Measurements from ENCODE around the gene PHF20.
"Not testable (repeated sequence)": the region's sequence is repeated elsewhere in the genome, so short reads cannot be mapped to it uniquely, and the experiment has no call there.

The PHF20 gene

DNA sequence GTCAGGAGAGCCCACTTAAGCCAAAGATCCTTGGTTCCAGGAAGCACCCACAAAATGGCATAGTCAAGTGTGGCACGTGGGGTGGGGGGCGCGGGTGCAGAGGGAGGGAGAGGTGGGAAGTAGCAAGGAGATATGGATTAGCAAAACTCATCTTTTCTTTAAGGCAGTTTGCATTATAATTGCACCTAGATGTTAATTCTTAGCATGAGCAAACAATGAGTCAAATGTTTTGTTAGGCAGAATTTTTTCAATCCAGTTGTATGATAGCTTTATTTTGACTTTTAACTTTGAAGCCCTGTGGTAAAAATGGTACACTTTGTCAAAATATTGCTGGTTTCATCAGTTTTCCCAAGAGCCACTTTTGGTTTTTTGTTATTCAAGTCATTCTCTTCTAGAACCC lies 167.4 kb downstream of the PHF20 start:
- no peak for DNase-seq

DNA sequence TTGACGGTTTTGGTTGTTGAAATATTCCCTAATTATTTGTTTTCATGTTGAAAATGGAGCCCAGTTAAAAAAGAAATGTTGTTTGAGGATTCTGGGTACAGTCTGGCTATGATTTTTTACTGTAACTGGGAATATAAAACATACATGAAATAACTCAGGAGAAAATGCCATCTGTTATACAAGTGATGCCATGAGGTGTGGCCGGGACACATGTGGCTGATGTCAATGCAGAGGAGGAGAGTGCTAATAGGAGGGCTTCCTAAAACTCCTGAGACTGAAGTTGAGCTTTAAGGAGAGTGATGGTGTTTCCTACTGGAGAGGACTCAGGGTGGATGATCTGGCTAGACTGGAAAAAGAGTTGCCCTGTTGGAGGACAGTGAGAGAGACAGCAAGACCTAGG lies 169.8 kb downstream of the PHF20 start:
- DNase-seq, result no peak

DNA sequence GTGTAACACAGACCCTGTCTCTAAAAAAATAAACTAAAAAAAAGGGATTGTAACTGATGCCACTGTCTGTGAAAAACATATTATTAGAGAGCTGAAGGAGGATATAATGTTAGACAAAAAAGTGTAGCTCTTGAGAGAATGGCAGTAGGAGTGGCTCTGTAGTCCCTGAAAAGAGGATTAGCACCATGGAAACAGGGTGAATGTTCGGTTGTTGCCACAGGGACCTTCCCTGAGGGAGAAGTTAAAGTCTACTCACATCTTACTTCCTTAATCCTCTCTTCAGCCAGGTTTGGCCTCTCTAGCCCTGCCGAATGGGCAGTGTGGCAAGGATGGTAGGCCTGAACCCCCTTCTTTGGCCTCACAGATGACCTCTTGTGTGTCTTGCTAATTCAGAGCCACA lies 170.4 kb downstream of the PHF20 start:
- no peak for DNase-seq

DNA sequence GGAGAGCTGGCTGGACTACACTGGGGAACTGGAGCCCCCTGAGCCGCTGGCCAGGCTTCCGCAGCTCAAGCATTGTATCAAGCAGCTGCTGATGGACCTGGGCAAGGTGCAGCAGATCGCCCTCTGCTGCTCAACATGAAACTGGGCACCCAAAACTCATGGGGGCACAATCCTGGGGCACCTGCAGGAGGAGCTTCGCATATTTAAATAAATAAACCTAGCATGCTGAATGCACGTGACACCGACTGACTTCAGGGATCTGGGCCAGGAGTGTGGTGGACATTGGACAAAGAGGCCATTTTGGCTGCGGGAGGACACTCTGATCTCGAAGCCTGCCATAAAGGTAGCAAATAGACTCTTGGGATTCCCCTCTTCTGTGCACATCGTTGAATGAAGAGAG lies 175.7 kb downstream of the PHF20 start:
- DNase-seq, result peak; percentile 15

DNA sequence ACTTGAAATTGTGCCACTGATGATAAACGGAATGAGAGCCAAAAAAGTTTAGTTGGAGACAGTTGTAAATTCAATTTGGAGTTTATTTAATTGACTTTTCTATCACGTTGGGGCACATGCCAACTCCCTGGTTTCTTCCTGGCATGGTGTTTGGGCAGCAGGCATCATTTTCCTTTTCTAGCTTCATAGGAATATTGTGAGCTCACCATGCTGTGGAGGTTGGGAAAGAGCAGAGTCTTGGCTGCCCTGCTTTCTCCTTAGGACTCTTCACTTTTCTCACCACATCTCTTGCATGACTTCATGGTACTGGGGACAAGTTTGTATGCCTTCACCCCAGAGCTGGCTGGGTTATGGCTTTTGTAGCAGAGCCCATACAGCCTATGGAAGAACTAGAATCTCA lies 176.1 kb downstream of the PHF20 start:
- peak; percentile 49 for DNase-seq

DNA sequence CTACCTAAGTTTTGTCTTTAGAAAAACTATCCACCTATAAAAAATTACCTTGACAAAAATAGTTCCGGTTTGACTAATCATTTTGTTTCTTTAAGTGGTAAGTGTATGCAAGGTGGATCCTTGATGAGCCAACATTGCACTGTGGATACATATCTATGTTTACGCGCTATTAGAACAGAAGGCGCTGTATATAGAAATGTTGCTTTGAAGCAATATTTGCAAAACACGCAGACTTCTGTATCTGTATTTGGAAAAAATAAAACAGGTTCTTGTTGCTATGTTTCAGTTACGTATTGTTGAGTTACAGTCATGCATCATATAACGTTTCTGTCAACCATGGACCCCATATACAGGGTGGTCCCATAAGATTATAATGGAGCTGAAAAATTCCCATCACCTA lies 178.3 kb downstream of the PHF20 start:
- DNase-seq, result no peak

DNA sequence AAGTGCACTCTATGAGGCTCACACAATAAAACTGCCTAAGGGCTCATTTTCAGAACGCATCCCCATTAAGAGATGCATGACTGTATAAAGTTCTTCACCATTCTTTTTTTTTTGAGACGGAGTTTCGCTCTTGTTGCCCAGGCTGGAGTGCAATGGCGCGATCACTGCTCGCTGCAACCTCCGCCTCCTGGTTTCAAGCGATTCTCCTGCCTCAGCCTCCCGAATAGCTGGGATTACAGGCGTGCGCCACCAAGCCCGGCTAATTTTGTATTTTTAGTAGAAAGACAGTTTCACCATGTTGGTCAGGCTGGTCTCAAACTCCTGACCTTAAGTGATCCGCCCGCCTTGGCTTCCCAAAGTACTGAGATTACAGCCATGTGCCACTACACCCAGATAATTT lies 180.3 kb downstream of the PHF20 start:
- DNase-seq, result not testable (repeated sequence)

DNA sequence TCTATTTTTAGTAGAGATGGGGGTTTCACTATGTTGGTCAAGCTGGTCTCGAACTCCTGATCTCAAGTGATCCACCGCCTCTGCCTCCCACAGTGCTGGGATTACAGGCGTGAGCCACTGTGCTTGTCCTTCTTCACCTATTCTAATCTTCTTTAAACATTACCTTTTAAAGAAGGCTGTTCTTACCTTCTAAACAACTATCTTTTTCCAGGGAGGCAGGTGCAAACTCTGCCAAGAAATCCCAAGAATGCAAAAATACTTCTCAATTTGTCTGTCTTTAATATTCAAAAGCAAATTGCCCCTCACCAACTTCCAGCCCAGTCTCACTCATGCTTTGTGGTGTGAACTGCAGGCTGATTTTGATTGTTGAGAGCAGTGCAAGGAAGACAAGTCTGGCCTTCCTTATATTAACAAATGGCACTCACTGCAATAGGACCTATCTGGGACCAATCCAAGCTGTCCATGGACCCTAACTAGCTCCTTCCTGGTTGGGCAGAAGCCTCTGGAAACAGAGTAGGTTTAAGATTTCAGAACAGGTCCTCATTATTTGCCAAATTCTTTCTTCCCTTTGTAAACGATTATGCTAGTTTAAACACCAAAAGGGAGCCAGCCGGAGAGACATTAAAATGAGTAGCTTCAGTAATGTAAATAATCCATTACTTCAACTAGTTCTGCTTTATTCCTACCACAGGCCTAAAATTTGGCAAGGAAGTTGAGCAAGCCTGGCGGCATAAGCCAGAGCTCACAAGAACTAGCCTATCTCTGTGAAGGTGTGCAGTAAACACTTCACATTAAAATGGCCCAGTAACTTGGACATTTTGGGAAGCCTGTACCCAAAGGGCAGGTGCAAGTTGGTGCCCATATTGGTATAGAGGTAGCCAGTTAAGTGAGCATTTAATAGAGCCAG lies 180.9 kb downstream of the PHF20 start:
- DNase-seq, result no peak

DNA sequence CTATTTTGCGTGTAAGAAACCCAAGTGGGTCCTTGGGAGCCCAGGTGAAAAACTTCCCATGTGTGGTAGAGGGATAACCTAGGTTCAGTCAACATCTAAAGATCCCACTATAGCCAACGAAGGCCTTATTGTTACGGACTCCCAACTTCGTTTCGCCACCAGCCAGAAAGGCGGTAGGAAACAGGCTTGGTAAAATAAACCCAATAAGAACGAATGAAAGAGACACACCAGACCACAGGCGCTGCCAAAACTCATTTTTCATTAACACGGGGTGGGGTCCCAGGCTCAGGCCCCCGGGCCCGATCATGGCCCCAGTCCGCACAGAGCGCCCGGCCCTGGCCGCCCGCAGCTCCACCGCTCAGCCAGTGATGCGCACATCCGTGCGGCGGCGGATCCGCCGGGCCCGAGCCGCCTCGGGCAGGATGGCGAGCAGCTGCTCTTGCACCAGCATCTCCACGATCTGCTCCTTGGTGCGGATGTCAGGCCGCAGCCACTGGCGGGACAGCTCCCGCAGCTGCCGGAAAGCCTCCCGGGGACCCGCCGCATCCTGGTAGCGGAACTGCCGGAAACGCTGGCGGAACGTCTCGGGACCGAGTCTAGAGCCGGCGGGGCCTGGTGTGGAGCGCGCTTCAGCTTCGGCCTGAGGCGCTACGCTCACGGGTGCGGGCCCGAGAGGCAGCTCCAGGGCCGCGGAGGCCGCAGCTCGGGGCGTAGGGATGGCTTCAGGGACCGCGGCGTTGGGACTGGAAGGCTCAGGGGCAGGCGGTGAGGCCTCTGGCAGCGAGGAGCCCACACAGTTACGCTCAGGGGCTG lies 181.8 kb downstream of the PHF20 start:
- DNase-seq, result peak; percentile 31

DNA sequence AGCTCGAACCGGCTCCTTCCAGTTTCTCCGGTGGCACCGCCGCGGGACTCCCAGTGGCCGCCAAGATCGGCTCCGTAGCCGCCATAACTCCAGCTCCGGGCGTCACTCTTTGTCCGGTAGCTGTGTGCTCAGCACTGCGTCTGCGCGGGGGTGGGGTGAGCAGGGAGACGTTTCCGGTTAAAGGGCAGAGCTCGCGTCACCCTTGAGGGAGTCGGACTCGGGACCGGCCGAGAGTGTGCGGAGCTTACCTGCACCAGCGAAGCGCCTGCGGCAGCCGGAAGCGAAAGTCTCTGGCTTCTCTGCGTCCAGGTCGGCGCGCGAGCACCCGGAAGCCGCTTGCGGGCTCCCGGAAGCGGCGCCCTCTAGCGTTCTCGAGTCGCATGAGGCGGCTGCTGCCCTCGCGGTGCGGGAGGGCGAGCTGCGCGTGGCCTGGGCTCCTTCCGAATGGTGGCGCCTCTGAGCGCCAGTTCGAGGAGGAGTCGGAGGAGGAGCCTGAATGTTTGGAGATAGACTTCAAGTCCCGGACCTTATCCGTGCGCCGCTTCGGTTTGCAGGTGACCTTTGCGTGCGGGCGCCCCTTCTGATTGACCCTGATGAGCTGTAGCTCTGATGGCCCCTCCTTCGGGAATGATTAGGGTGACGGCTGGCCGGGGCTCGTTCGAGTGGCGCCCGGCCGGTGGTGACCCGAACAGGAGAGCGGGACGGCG lies 182.5 kb downstream of the PHF20 start, which contains the start of gene SCAND1:
SCAND1 (minus strand) TSS at position 303 of the 707 bp plus-strand sequence; CDS start at position 85, 218 bp downstream.
- DNase-seq, result peak; percentile 96

DNA sequence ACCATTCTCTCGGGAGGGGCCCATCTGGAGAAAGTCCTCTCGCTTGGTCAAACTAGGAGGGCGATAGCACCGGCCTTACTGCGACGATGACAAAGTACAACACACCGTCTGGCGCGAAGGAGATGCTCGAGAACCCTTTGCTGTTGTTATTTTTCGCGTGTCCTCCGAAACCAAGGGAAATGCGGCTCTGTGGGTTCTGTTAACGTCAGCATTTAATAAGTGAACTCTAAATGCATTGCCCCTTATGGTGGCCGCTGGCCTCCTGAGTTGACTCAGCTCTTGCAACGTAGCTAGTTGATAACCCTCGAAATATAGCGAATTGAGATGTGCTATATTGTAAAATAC lies 183.1 kb downstream of the PHF20 start:
- peak; percentile 29 for DNase-seq

DNA sequence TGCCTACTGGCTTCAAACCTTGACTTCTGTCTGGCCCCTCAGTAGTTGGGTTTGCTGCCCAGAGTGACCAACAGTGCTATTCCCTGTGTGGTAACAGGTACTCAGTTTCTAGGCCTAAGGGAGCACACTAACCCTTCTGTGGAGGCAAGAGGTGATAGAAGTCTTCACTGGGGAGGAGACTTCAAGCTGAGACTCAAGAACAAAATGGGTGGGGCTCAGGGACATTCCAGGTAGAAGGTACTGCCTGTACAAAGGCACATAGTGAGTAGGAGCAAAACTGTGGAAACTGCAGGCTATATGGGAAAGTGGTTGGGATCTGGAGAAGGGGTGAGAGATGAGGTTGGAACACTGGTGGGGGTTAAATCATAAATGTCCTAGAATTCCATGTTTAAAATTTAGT lies 184.8 kb downstream of the PHF20 start:
- DNase-seq, result no peak

DNA sequence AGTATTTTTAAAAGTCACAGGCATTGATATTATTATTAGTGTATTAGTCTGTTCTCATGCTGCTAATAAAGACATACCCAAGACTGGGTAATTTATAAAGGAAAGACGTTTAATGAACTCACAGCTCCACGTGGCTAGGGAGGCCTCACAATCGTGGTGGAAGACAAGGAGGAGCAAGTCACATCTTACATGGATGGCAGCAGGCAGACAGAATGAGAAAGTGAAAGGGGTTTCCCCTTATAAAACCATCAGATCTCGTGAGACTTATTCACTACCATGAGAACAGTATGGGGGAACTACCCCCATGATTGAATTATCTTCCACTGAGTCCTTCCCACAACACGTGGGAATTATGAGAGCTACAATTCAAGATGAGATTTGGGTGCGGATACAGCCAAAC lies 187.5 kb downstream of the PHF20 start:
- not testable (repeated sequence) for DNase-seq

DNA sequence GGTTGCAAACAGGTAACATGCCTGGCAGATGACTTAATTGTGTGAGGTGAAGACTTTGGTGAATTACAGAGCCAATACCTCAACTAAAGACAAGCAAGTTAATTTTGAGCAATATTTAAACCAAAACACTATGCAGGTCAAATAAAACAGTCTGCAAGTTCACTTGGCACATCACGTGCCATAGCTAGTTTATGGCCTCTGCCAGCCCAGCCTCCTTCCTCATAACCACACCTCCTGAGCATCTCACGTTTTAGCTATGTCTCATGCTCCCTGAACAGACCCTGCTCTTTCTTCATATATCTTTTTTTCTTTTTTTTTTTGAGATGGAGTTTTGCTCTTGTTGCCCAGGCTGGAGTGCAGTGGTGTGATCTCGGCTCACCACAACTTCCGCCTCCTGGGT lies 192.1 kb downstream of the PHF20 start:
- DNase-seq, result no peak

DNA sequence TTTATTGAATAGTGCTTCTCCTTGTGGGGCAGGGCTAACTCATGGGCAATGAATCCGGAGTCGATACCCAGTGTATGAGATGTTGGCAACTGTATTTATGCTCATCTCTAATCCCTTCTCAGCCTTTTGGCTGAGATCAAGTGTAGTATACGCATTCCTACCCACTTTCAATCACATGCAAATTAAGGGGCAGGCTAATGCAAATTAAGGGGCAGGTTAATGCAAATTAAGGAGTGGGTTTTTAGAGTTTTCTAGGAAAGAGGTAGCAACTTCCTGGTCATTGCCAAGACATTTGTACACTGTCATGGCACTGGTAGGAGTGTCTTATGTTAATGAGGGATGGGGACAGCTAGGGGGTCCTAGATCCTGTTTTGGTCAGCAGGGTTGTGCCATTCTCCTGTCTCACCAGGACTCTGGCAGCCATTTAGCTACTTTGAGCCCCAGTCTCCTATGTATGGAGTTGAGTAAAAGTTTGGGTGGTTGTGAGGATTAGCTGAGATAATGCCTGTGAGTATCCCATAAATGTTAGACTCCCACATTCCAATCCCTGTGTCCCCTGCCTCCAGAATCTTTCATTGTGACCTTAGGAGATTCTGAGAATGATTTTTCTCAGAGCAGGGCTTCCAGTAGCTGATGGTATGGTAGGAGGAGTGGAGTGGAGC lies 196.3 kb downstream of the PHF20 start, which contains the start of gene CNBD2:
CNBD2 (plus strand) TSS at position 612 of the 662 bp plus-strand sequence. CDS start 173 bp downstream, outside the sequence.
- DNase-seq, result no peak

DNA sequence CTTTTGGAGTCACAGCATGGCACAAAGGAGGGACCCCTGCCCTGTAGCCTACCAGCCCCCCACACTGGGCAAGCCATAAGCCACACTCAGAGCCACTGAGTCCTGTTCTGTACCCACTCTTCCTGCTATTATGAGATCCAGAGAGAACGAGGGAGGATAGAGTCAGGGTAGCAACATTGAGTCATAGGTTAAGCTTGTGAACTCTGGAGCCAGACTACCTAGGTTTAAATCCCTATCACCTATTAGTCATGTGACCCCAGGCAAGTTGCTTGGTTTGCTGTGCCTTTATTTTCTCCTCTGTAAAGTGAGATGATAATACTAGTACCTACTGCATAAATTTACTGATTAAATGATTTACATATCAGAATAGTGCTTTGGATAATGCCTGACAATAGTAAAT lies 197.1 kb downstream of the PHF20 start:
- no peak for DNase-seq

DNA sequence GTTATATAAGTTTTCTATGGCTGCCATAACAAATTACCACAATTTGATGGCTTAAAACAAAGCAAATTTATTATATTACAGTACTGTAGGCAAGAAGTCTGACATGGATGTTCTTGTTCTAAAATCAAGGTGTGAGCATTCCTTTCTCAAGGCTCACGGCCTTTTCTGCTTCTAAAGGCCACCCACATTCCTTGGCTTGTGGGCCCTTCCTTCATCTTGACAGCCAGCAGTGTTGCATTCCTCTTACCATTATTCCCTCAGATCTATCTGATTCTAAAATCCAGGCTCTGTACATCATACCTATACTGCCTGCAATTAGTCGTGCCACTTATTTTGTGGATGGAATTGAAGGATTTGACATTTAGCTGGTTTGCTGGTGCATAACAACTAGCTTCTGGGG lies 200.2 kb downstream of the PHF20 start:
- no peak for DNase-seq

DNA sequence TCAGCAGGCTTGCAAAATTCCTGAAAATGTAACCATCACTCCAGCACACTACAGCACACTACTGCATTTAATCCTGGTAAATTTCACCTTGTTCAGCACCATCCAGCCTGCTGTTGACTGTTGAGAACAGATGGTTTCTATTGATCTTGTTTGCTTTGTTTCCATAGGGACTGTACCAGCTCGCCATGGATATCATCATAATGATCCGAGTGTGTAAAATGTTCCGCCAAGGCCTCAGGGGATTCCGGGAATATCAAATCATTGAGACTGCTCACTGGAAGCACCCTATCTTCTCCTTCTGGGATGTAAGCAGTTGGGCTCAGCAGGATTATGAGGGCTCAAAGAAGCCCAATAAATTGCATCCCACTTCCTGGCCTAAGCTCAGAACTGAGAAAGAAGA lies 200.6 kb downstream of the PHF20 start:
- DNase-seq, result no peak

DNA sequence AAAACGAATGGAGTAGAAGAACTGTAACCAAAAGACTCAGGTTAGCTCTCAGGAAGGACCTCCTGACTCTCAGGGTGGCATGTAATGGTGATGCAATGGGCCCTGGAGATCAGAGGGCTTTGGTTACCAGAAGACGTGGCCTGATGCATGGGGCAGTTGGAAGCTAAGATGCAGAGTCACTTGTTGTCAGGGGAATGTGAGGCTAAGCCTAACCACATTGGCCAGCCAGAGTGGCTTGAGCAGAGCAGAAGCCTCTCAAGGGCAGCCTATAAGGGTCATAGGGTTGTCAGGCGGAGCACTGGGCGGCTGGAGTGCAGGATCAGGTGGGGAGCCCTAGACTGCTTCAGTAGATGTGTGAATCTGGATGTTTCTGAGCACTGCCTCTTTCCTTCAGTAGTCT lies 202.4 kb downstream of the PHF20 start:
- no peak for DNase-seq

DNA sequence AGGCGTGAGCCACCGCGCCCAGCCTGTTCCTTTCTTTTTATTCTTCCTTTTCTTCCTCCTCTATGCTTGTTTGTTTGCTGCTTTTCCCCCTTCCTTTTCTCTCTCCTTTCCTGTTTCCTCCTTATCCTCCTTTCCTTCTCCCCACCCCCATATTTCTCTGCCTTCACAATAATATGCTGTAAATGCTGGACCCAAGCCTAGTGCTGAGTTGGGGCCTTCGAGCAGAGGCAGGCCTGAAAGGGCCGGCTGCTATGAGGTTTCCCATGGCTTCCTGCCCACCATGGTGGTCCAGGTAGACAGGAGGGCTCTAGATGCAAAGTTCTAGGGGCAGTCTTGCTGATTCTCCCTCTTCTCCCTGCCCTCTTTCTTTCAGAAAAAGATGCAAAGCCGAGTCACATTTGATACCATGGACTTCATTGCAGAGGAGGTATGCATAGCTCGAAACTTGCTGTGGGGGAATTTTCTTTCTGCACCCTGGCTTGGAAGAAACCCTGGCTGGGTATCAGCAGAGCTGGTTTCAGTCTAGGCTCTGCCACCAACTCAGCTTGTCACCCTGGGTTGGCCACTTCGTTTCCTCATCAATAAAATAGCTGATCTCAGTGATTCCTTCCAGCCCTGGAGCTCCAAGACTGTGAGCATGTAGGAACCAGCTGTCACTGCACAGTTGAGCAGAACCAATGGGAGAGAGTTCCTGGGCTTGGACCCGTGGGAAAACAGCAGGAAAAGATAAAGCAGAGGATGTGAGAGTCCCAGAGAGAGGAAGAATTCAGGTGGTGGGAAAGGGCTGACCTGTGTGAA lies 204.0 kb downstream of the PHF20 start:
- no peak for DNase-seq

DNA sequence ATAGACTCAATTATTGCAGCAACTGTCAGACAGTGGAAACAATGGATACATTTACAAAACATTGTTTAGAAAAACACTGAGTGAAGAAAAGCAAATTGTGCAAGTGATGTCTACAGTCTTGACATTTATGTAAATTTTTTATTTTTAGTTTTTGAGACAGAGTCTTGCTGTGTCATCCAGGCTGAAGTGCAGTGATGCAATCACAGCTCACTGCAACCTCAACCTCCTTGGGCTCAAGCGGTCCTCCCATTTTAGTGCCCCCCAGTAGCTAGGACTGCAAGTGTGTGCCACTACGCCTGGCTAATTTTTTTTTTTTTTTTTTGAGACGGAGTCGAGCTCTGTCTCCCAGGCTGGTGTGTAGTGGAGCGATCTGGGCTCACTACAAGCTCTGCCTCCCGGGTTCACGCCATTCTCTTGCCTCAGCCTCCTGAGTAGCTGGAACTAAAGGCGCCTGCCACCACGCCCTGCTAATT lies 206.3 kb downstream of the PHF20 start:
- DNase-seq, result peak; percentile 15
